Activated B cell treated with CpG ODN at 0.5 μM for 24 hours (primary cell): ENCODE measurements around the gene GXYLT2. TPM values are rescaled to one million over a fixed set of nuclear protein-coding genes. Genes with fewer than 3 reads are reported as not detected.

Source experiments
- ATAC-seq: fragments of 200-7000 bp; cut with Tn5 transposase; one replicate; pipeline ENCODE4 v1.10.0; 2021; ENCODE audit warnings: low read depth, mild to moderate bottlenecking, moderate library complexity
- CTCF ChIA-PET: fragments of 350-600 bp; sonication (Branson Sonifier 250); formaldehyde crosslinking; loops from one replicate; lab custom pipeline; 2021; ENCODE audit warnings: antibody characterized with exemption; lab: Charles Lee
- POLR2A ChIA-PET: fragments of 350-600 bp; sonication (Branson Sonifier 250); formaldehyde crosslinking; loops from one replicate; lab custom pipeline; 2021; ENCODE audit warnings: antibody characterized with exemption; lab: Charles Lee
- DNase-seq: peaks from one replicate; pipeline ENCODE4 v3.0.0; 2022
- H3K27ac Mint-ChIP-seq: one replicate; pipeline ENCODE4 v1.8.0; 2020; ENCODE audit warnings: mixed read lengths
- H3K27me3 Mint-ChIP-seq: one replicate; pipeline ENCODE4 v1.8.0; 2021; ENCODE audit warnings: mixed read lengths
- H3K36me3 Mint-ChIP-seq: one replicate; pipeline ENCODE4 v1.8.0; 2021; ENCODE audit warnings: low read depth, mixed read lengths
- H3K4me1 Mint-ChIP-seq: one replicate; pipeline ENCODE4 v1.8.0; 2021; ENCODE audit warnings: mixed read lengths
- H3K4me3 Mint-ChIP-seq: one replicate; pipeline ENCODE4 v1.8.0; 2020; ENCODE audit warnings: mild to moderate bottlenecking, mixed read lengths
- H3K9me3 Mint-ChIP-seq: one replicate; pipeline ENCODE4 v1.8.0; 2020; ENCODE audit warnings: mixed read lengths
- intact Hi-C: fragments of 100-400 bp; cut with micrococcal nuclease; formaldehyde crosslinking; loops from one replicate; pipeline ENCODE4 v1.15.1; 2024
- total RNA-seq: library from RNA; stranded (reverse); gene quantifications from 2 replicates; pipeline ENCODE4 v1.2.3, GENCODE V29; 2022
- TF ChIP-seq, protein P1 (sequence below): fragments of 200-600 bp; IDR thresholded peaks from one replicate; pipeline ENCODE4 v1.8.0; 2022; ENCODE audit warnings: antibody characterized with exemption, mild to moderate bottlenecking

Gene GXYLT2
- total RNA-seq, 1 donor from 2014 or later: not detected

DNA sequence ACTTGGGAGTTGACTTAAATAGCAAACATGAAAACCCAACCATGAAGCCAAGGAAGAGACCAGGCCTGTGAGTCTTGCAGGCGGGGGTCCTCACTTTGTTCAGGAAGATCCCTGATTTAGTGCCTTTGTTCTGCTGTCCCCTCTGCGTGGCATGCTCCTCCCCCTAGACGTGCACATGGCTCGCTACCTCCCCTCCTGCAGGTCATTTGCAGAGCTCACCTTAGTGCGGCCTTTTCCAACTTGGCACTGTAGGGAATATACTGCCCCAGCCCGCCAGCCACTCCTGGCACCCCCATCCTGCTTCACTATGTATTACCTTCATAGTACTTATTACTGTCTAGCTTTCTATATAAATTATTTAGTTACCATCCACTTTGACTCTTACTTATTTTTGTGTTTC is 18.3 kb downstream of the GXYLT2 start:
- H3K36me3 Mint-ChIP-seq: no peaks in the 10 kb centered on the region
- DNase-seq: no peak
- TF ChIP-seq, protein P1, sequence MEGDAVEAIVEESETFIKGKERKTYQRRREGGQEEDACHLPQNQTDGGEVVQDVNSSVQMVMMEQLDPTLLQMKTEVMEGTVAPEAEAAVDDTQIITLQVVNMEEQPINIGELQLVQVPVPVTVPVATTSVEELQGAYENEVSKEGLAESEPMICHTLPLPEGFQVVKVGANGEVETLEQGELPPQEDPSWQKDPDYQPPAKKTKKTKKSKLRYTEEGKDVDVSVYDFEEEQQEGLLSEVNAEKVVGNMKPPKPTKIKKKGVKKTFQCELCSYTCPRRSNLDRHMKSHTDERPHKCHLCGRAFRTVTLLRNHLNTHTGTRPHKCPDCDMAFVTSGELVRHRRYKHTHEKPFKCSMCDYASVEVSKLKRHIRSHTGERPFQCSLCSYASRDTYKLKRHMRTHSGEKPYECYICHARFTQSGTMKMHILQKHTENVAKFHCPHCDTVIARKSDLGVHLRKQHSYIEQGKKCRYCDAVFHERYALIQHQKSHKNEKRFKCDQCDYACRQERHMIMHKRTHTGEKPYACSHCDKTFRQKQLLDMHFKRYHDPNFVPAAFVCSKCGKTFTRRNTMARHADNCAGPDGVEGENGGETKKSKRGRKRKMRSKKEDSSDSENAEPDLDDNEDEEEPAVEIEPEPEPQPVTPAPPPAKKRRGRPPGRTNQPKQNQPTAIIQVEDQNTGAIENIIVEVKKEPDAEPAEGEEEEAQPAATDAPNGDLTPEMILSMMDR: no peak
- no peak overlapping the region for H3K27ac Mint-ChIP-seq
- ChIA-PET POLR2A (no interaction called here), CTCF (no interaction called here)
- H3K4me3 Mint-ChIP-seq: no peak overlapping the region
- ATAC-seq: no peak
- H3K27me3 Mint-ChIP-seq: peaks cover 5% of the 10 kb centered on the region
- H3K9me3 Mint-ChIP-seq: peaks cover 2% of the 10 kb centered on the region
- no peaks in the 10 kb centered on the region for H3K4me1 Mint-ChIP-seq
- intact Hi-C loops: no loop called here

DNA sequence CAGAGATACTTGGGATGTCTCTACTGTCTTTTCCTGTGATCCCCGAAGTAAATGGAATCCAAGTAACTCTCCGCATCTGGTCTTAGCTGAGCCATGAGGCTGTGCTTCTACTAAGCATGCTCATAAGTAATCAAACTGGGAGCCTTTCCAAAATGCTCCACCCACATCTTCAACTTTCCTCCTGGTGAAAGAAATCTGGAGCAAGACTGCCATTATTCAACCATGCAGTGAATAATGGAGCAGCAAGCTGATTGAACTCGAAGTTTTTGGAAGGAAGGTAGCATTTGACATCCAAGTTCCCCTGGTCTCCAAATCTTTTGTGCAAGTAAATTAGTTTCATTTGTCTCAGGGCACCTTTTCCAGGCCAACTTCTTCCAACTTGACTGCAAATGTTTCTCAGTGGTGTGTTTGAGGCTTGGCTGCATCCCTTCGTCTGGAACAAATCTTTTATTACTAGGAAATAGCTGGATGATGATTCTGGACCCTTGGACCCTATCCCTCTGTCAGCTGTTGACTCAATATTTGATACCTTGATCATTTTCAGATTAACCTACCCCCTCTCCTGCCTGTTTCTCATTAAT is 19.4 kb downstream of the GXYLT2 start:
- Mint-ChIP-seq H3K27ac (no peak overlapping the region), H3K36me3 (no peaks in the 10 kb centered on the region), H3K27me3 (peaks cover 4% of the 10 kb centered on the region), H3K9me3 (no peaks in the 10 kb centered on the region), H3K4me3 (no peak overlapping the region), H3K4me1 (no peaks in the 10 kb centered on the region)
- ChIA-PET CTCF (no interaction called here), POLR2A (no interaction called here)
- intact Hi-C loops: no loop called here
- DNase-seq: no peak
- TF ChIP-seq, protein P1: no peak
- no peak for ATAC-seq

DNA sequence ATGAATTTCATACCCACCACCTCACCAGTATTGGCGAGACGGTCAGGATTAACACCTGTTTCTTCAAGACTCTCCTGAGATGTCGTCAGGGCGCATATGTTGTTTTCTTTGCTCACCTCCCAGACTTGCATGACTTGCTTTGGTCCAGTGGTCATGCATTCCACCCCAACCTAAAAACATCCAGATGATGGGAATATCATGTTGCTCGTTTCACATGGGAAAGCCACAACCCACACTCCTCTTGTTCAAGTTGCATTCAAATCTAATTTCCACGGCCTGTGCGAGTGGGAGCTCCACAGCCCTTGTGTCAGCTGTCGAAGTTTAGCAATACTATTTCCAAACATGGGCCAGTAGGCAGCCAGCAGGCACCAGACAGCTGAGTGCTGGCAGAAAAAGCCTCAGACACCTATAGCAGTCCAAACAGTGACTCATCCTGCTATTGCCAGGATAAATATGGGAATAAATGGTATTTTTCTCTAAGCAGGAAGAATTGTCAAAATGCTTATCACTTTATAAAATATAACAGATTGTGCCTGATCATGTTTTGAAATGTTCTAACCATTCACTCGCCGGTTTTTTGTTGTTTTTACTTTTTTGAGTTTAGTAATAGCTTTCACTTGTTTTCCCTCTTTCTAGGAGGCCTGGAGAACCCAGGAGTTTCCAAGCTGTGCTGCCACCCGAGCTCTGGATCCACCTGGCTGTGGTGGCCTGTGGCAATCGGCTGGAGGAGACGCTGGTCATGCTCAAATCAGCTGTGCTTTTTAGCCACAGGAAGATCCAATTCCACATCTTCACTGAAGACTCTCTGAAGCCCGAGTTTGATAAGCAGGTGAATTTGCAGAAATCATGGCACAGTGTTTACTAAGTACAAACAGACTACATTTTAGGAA is 20.1 kb downstream of the GXYLT2 start:
- DNase-seq (no peak), ATAC-seq (no peak)
- ChIA-PET POLR2A (no interaction called here), CTCF (no interaction called here)
- Mint-ChIP-seq H3K4me3 (no peak overlapping the region), H3K27ac (no peak overlapping the region), H3K9me3 (no peaks in the 10 kb centered on the region), H3K36me3 (no peaks in the 10 kb centered on the region), H3K27me3 (peaks cover 4% of the 10 kb centered on the region), H3K4me1 (no peaks in the 10 kb centered on the region)
- TF ChIP-seq, protein P1: no peak
- intact Hi-C loops: no loop called here

DNA sequence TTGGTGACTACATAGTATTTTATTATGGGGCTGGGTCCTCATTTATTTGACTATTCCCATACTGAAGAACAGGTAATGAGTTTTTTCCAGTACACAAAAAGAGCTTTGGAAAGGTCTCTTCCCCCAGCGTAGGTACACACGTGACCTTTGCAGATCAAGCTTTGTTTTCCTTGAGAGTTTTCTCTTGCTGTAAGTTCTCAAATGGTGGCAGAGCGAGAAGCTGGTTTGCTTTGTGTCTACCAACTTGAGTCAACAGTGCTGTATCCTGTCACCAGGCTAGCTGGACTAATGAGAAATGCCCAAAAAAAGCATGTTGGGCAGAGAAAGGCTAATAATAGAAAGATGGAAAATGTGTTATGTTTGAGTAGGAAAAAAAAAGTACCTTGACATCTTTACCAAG is 21.7 kb downstream of the GXYLT2 start:
- CTCF ChIA-PET: no interaction called here
- H3K4me3 Mint-ChIP-seq: no peak overlapping the region
- intact Hi-C loops: no loop called here
- no peak overlapping the region for H3K27ac Mint-ChIP-seq
- ATAC-seq (no peak), DNase-seq (no peak)
- POLR2A ChIA-PET: no interaction called here
- no peaks in the 10 kb centered on the region for H3K36me3 Mint-ChIP-seq
- H3K9me3 Mint-ChIP-seq: no peaks in the 10 kb centered on the region
- TF ChIP-seq, protein P1: no peak
- H3K4me1 Mint-ChIP-seq: no peaks in the 10 kb centered on the region
- H3K27me3 Mint-ChIP-seq: no peaks in the 10 kb centered on the region

DNA sequence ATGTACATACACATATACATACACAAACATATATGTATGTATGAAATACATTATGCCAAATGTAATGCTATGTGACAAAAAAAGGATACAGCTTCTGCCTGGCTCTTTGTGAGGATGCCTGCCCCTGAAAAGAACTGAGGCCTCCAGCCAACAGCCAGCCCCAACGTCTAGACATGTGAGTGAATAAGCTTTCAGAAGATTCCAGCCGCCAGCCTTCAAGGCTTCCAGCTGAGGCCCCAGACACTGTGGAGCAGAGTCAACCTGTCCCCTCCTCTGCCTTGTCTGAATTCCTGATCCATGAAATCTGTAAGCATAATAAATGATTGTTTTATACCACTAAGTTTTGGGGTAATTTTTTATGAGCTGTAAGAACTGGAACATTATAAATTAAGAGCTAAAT is 24.7 kb downstream of the GXYLT2 start:
- ChIA-PET POLR2A (interaction anchor here (0.7 kb wide), 1 partner anchor 85 kb away, joined by 3 read pairs; no protein-coding TSS in a partner anchor), CTCF (no interaction called here)
- TF ChIP-seq, protein P1: no peak
- ATAC-seq (no peak), DNase-seq (no peak)
- intact Hi-C loops: no loop called here
- peaks cover 4% of the 10 kb centered on the region for H3K27me3 Mint-ChIP-seq
- H3K9me3 Mint-ChIP-seq: no peaks in the 10 kb centered on the region
- H3K27ac Mint-ChIP-seq: no peak overlapping the region
- no peaks in the 10 kb centered on the region for H3K36me3 Mint-ChIP-seq
- no peak overlapping the region for H3K4me3 Mint-ChIP-seq
- no peaks in the 10 kb centered on the region for H3K4me1 Mint-ChIP-seq
